ENCODE results near the gene DCHS2. TPM values are rescaled to one million over a fixed set of nuclear protein-coding genes. Genes with fewer than 3 reads are reported as not detected.

DCHS2 gene
- total RNA-seq, 1 donor from 2014 or later: not detected

GRCh38 chr4:154490583-154491340 is 837 bp downstream of the DCHS2 start:
- Mint-ChIP-seq H3K4me1 (ENCODE audit: unreplicated experiment) (peaks cover 12% of the 10 kb centered on the region), H3K36me3 (ENCODE audit: low read depth, unreplicated experiment) (no peaks in the 10 kb centered on the region), H3K9me3 (ENCODE audit: unreplicated experiment) (no peaks in the 10 kb centered on the region), H3K4me3 (ENCODE audit: unreplicated experiment) (peak overlapping the region; percentile 69), H3K27me3 (ENCODE audit: unreplicated experiment) (peaks cover 21% of the 10 kb centered on the region), H3K27ac (ENCODE audit: unreplicated experiment) (no peak overlapping the region)
- no peak for TF ChIP-seq CTCF (IDR thresholded peaks at IDR 0.05; ENCODE audit: unreplicated experiment)
- peak; percentile 31 for DNase-seq (ENCODE audit: low spot score)

DNA sequence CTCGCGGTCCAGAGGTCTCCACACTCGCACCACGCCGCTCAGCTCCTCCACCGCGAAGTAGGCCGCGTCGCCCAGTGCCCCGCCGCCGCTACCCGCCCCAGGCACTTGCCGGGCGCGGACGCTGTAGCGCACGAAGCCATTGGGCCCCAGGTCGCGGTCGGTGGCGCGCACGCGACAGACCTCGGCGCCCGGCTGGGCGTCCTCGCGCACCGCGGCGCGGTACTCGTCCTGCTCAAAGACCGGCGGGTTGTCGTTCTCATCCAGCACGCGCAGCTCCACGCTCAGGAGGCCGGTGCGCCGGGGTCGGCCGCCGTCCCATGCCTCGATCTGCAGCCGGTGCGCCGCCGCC is 1.4 kb downstream of the DCHS2 start:
- Mint-ChIP-seq H3K4me3 (ENCODE audit: unreplicated experiment) (no peak overlapping the region), H3K27me3 (ENCODE audit: unreplicated experiment) (peaks cover 21% of the 10 kb centered on the region), H3K36me3 (ENCODE audit: low read depth, unreplicated experiment) (no peaks in the 10 kb centered on the region), H3K9me3 (ENCODE audit: unreplicated experiment) (no peaks in the 10 kb centered on the region), H3K4me1 (ENCODE audit: unreplicated experiment) (peaks cover 12% of the 10 kb centered on the region), H3K27ac (ENCODE audit: unreplicated experiment) (no peak overlapping the region)
- TF ChIP-seq CTCF (IDR thresholded peaks at IDR 0.05; ENCODE audit: unreplicated experiment): no peak
- DNase-seq (ENCODE audit: low spot score): no peak

DNA sequence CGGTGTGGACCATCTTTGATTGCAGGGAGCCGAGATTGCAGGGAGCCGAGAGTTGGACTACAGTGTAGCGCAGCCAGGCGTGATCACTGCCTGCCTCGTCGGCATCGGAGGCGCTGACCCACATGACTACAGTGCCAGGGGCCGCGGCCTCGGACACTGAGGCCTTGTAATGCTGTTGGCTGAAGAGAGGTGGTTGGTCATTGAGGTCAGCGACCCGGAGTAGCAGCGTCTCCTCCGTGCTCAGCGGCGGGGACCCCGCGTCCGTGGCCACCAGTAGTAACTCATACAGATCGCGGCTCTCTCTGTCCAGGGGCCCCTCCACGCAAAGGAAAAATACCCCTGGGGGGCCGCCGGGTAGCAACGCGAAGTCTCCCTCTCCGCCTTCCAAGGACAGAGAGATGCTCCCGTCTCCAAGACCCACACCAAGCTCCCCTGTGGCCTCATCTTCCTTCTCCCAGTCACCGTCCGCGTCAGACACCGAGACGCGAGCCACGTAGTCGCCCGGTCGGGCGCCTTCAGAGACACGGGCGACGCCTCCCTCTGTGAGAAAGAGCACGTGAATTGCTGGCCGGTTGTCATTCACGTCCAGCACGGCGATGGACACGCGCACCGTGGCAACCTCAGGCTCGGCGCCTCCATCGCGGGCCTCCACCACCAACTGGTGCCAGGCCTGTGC is 1.9 kb downstream of the DCHS2 start:
- H3K36me3 Mint-ChIP-seq (ENCODE audit: low read depth, unreplicated experiment): no peaks in the 10 kb centered on the region
- no peak overlapping the region for H3K4me3 Mint-ChIP-seq (ENCODE audit: unreplicated experiment)
- peaks cover 21% of the 10 kb centered on the region for H3K27me3 Mint-ChIP-seq (ENCODE audit: unreplicated experiment)
- no peak for DNase-seq (ENCODE audit: low spot score)
- H3K4me1 Mint-ChIP-seq (ENCODE audit: unreplicated experiment): peaks cover 12% of the 10 kb centered on the region
- no peak overlapping the region for H3K27ac Mint-ChIP-seq (ENCODE audit: unreplicated experiment)
- H3K9me3 Mint-ChIP-seq (ENCODE audit: unreplicated experiment): no peaks in the 10 kb centered on the region
- no peak for TF ChIP-seq CTCF (IDR thresholded peaks at IDR 0.05; ENCODE audit: unreplicated experiment)

GRCh38 chr4:154487145-154487544 is 4.5 kb downstream of the DCHS2 start:
- Mint-ChIP-seq H3K36me3 (ENCODE audit: low read depth, unreplicated experiment) (no peaks in the 10 kb centered on the region), H3K4me1 (ENCODE audit: unreplicated experiment) (peaks cover 8% of the 10 kb centered on the region), H3K4me3 (ENCODE audit: unreplicated experiment) (no peak overlapping the region), H3K27ac (ENCODE audit: unreplicated experiment) (no peak overlapping the region), H3K9me3 (ENCODE audit: unreplicated experiment) (no peaks in the 10 kb centered on the region), H3K27me3 (ENCODE audit: unreplicated experiment) (peaks cover 17% of the 10 kb centered on the region)
- no peak for DNase-seq (ENCODE audit: low spot score)
- TF ChIP-seq CTCF (IDR thresholded peaks at IDR 0.05; ENCODE audit: unreplicated experiment): no peak

DNA sequence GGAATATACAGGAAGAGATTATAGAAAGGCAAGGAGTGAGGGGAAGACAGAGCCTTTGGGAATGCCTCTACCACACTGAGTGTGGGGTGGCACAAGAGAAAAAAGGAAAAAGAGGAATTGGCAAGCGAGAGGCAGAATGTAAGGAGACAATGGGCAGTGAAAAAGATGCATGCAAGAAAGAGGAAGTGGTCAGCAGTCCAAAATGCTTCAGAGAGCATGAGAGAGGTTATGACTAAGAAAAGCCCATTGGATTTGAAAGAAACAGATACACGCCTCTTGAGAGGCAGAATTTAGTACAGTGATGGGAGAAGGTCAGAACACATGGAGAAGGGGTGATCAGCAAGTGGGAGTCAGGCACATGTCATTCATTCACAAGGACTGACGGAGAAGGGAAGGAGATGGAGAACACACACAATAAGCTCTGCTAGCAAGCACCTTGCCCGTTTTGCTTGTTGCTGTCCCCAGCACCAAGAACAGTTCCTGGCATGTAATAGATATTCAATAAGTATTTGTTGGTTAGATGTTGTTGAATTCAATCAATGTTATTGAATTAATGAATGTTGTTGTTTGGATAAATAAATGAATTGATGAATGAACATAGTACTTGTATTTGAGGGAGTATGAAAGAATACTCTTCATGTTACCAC is 6.3 kb downstream of the DCHS2 start:
- no peak for TF ChIP-seq CTCF (IDR thresholded peaks at IDR 0.05; ENCODE audit: unreplicated experiment)
- Mint-ChIP-seq H3K4me1 (ENCODE audit: unreplicated experiment) (no peaks in the 10 kb centered on the region), H3K9me3 (ENCODE audit: unreplicated experiment) (no peaks in the 10 kb centered on the region), H3K27me3 (ENCODE audit: unreplicated experiment) (peaks cover 10% of the 10 kb centered on the region), H3K4me3 (ENCODE audit: unreplicated experiment) (no peak overlapping the region), H3K36me3 (ENCODE audit: low read depth, unreplicated experiment) (no peaks in the 10 kb centered on the region), H3K27ac (ENCODE audit: unreplicated experiment) (no peak overlapping the region)
- no peak for DNase-seq (ENCODE audit: low spot score)

All from endothelial cell (in vitro differentiated cells).